C4-2B (cell line): ENCODE results near the gene EGFLAM.
A peak's percentile ranks its signal among the peaks of the same experiment; 100 is the strongest.

Source experiments
- H3K27ac ChIP-seq: fragments of 450-650 bp; 2 replicates; pipeline ENCODE4 v1.5.1; 2017
- CTCF ChIP-seq: fragments of 450-650 bp; conservative IDR thresholded peaks from 2 replicates; pipeline ENCODE4 v1.5.1; 2017; ENCODE audit warnings: mild to moderate bottlenecking
- ZFX ChIP-seq: fragments of 450-650 bp; IDR thresholded peaks from 2 replicates; pipeline ENCODE4 v1.6.1; 2017

The EGFLAM gene

GRCh38 chr5:38426986-38427950 is 168.9 kb downstream of the EGFLAM start:
- TF ChIP-seq CTCF (no peak), ZFX (no peak)
- H3K27ac ChIP-seq, result no peak overlapping the region

GRCh38 chr5:38431242-38431853 is 173.0 kb downstream of the EGFLAM start:
- no peak overlapping the region for H3K27ac ChIP-seq
- TF ChIP-seq ZFX (no peak), CTCF (no peak)

- H3K27ac ChIP-seq, result no peak overlapping the region
Measured at GRCh38 chr5:38433160-38433861, 175.0 kb downstream of the EGFLAM start.

GRCh38 chr5:38434966-38435705 is 176.8 kb downstream of the EGFLAM start:
- TF ChIP-seq CTCF (no peak), ZFX (no peak)
- no peak overlapping the region for H3K27ac ChIP-seq

More at GRCh38 chr5:38433160-38433861, 175.0 kb downstream of the EGFLAM start:
- TF ChIP-seq CTCF (no peak), ZFX (no peak)

GRCh38 chr5:38438757-38439156 is 180.4 kb downstream of the EGFLAM start:
- H3K27ac ChIP-seq, result no peak overlapping the region
- TF ChIP-seq ZFX, result no peak
- no peak for TF ChIP-seq CTCF

GRCh38 chr5:38441453-38442246 is 183.3 kb downstream of the EGFLAM start:
- H3K27ac ChIP-seq, result no peak overlapping the region
- no peak for TF ChIP-seq ZFX
- peak; percentile 96 for TF ChIP-seq CTCF
